ENCODE results near the gene MIGA1.
"Not testable (repeated sequence)": the region's sequence is repeated elsewhere in the genome, so short reads cannot be mapped to it uniquely, and the experiment has no call there.

The MIGA1 gene

GRCh38 chr1:77817368-77818209 is 38.1 kb downstream of the MIGA1 start:
- 100% methylated on average over 2 of the region's 7 CpGs for WGBS (ENCODE audit: insufficient coverage)
- no peak overlapping the region for H3K4me3 ChIP-seq (ENCODE audit: control insufficient read depth in 1 of 7, extremely low read depth in 1 of 7, insufficient read depth in 4 of 7, low read depth in 2 of 7, low read length in 6 of 7)
- ChIA-PET CTCF (interaction anchor here (0.7 to 3.3 kb wide), 4 partner anchors 8 to 41 kb away, joined by 3 to 13 read pairs (median 3); no protein-coding TSS in a partner anchor), POLR2A (no interaction called here)
- peaks cover 25 to 52% (median 30%) of the 10 kb centered on the region in 4 experiments for H3K36me3 ChIP-seq (ENCODE audit: control insufficient read depth in 4 of 4, insufficient read depth in 4 of 4, low read length in 3 of 4)
- no peaks in the 10 kb centered on the region for H3K27me3 ChIP-seq (replicated peaks in 2 of 5; ENCODE audit: control insufficient read depth in 4 of 5, insufficient read depth in 5 of 5, low read length in 4 of 5)
- DNase-seq = no peak
- no peaks in the 10 kb centered on the region for H3K4me1 ChIP-seq (ENCODE audit: control extremely low read depth in 1 of 4, control insufficient read depth in 4 of 4, insufficient read depth in 4 of 4, low read length in 3 of 4)
- no peaks in the 10 kb centered on the region for H3K9me3 ChIP-seq (ENCODE audit: control extremely low read depth in 1 of 5, control insufficient read depth in 4 of 5, insufficient read depth in 2 of 5, low read depth in 1 of 5, low read length in 4 of 5)
- no peak overlapping the region for H3K27ac ChIP-seq (ENCODE audit: insufficient read depth in 1 of 2, low read depth in 1 of 2, low read length in 2 of 2, poor library complexity in 1 of 2, severe bottlenecking in 2 of 2)

- Histone ChIP-seq H3K36me3 (ENCODE audit: control insufficient read depth in 4 of 4, insufficient read depth in 4 of 4, low read length in 3 of 4) (peaks cover 17 to 36% (median 20%) of the 10 kb centered on the region in 4 experiments), H3K4me3 (ENCODE audit: control insufficient read depth in 1 of 7, extremely low read depth in 1 of 7, insufficient read depth in 4 of 7, low read depth in 2 of 7, low read length in 6 of 7) (no peak overlapping the region), H3K27me3 (replicated peaks in 2 of 5; ENCODE audit: control insufficient read depth in 4 of 5, insufficient read depth in 5 of 5, low read length in 4 of 5) (no peaks in the 10 kb centered on the region), H3K27ac (ENCODE audit: insufficient read depth in 1 of 2, low read depth in 1 of 2, low read length in 2 of 2, poor library complexity in 1 of 2, severe bottlenecking in 2 of 2) (no peak overlapping the region), H3K4me1 (ENCODE audit: control extremely low read depth in 1 of 4, control insufficient read depth in 4 of 4, insufficient read depth in 4 of 4, low read length in 3 of 4) (no peaks in the 10 kb centered on the region), H3K9me3 (ENCODE audit: control extremely low read depth in 1 of 5, control insufficient read depth in 4 of 5, insufficient read depth in 2 of 5, low read depth in 1 of 5, low read length in 4 of 5) (no peaks in the 10 kb centered on the region)
- ChIA-PET CTCF (interaction anchor here (0.5 kb wide), 1 partner anchor 25 kb away, joined by 4 read pairs; no protein-coding TSS in a partner anchor), POLR2A (no interaction called here)
- DNase-seq = no peak
- WGBS (ENCODE audit: insufficient coverage) = no CpG with 5 or more reads among the region's 1 CpG
Observed at GRCh38 chr1:77820121-77820520, 40.7 kb downstream of the MIGA1 start.

GRCh38 chr1:77824079-77824478 is 44.6 kb downstream of the MIGA1 start:
- H3K36me3 ChIP-seq (ENCODE audit: control insufficient read depth in 4 of 4, insufficient read depth in 4 of 4, low read length in 3 of 4) = peaks cover 9 to 24% (median 15%) of the 10 kb centered on the region in 4 experiments
- no peaks in the 10 kb centered on the region for H3K27me3 ChIP-seq (replicated peaks in 2 of 5; ENCODE audit: control insufficient read depth in 4 of 5, insufficient read depth in 5 of 5, low read length in 4 of 5)
- no peaks in the 10 kb centered on the region for H3K9me3 ChIP-seq (ENCODE audit: control extremely low read depth in 1 of 5, control insufficient read depth in 4 of 5, insufficient read depth in 2 of 5, low read depth in 1 of 5, low read length in 4 of 5)
- POLR2A ChIA-PET = no interaction called here
- WGBS (ENCODE audit: insufficient coverage) = 93% methylated on average over 2 of the region's 2 CpGs
- no peak for DNase-seq
- H3K4me1 ChIP-seq (ENCODE audit: control extremely low read depth in 1 of 4, control insufficient read depth in 4 of 4, insufficient read depth in 4 of 4, low read length in 3 of 4) = no peaks in the 10 kb centered on the region
- H3K4me3 ChIP-seq (ENCODE audit: control insufficient read depth in 1 of 7, extremely low read depth in 1 of 7, insufficient read depth in 4 of 7, low read depth in 2 of 7, low read length in 6 of 7) = no peak overlapping the region
- CTCF ChIA-PET = interaction anchor here (0.6 to 2.1 kb wide), 7 partner anchors 11 to 290 kb away, joined by 3 to 9 read pairs (median 3); no protein-coding TSS in a partner anchor
- no peak overlapping the region for H3K27ac ChIP-seq (ENCODE audit: insufficient read depth in 1 of 2, low read depth in 1 of 2, low read length in 2 of 2, poor library complexity in 1 of 2, severe bottlenecking in 2 of 2)

- CTCF ChIA-PET = interaction anchor here (0.6 to 2.1 kb wide), 10 partner anchors 11 to 290 kb away, joined by 3 to 9 read pairs (median 4); no protein-coding TSS in a partner anchor
- DNase-seq = no peak
- Histone ChIP-seq H3K4me3 (ENCODE audit: control insufficient read depth in 1 of 7, extremely low read depth in 1 of 7, insufficient read depth in 4 of 7, low read depth in 2 of 7, low read length in 6 of 7) (no peak overlapping the region), H3K4me1 (ENCODE audit: control extremely low read depth in 1 of 4, control insufficient read depth in 4 of 4, insufficient read depth in 4 of 4, low read length in 3 of 4) (no peaks in the 10 kb centered on the region), H3K27ac (ENCODE audit: insufficient read depth in 1 of 2, low read depth in 1 of 2, low read length in 2 of 2, poor library complexity in 1 of 2, severe bottlenecking in 2 of 2) (no peak overlapping the region), H3K27me3 (replicated peaks in 2 of 5; ENCODE audit: control insufficient read depth in 4 of 5, insufficient read depth in 5 of 5, low read length in 4 of 5) (no peaks in the 10 kb centered on the region), H3K9me3 (ENCODE audit: control extremely low read depth in 1 of 5, control insufficient read depth in 4 of 5, insufficient read depth in 2 of 5, low read depth in 1 of 5, low read length in 4 of 5) (no peaks in the 10 kb centered on the region), H3K36me3 (ENCODE audit: control insufficient read depth in 4 of 4, insufficient read depth in 4 of 4, low read length in 3 of 4) (peaks cover 8 to 20% (median 13%) of the 10 kb centered on the region in 4 experiments)
- POLR2A ChIA-PET = no interaction called here
- 100% methylated on average over 1 of the region's 1 CpG for WGBS (ENCODE audit: insufficient coverage)
Observed at GRCh38 chr1:77824694-77825093, 45.2 kb downstream of the MIGA1 start.

GRCh38 chr1:77825131-77825709 is 45.8 kb downstream of the MIGA1 start:
- POLR2A ChIA-PET = no interaction called here

GRCh38 chr1:77826851-77827250 is 47.4 kb downstream of the MIGA1 start:
- 100% methylated on average over 3 of the region's 8 CpGs for WGBS (ENCODE audit: insufficient coverage)
- H3K4me3 ChIP-seq (ENCODE audit: control insufficient read depth in 1 of 7, extremely low read depth in 1 of 7, insufficient read depth in 4 of 7, low read depth in 2 of 7, low read length in 6 of 7); H3K27me3 ChIP-seq (replicated peaks in 2 of 5; ENCODE audit: control insufficient read depth in 4 of 5, insufficient read depth in 5 of 5, low read length in 4 of 5); DNase-seq; H3K4me1 ChIP-seq (ENCODE audit: control extremely low read depth in 1 of 4, control insufficient read depth in 4 of 4, insufficient read depth in 4 of 4, low read length in 3 of 4); H3K9me3 ChIP-seq (ENCODE audit: control extremely low read depth in 1 of 5, control insufficient read depth in 4 of 5, insufficient read depth in 2 of 5, low read depth in 1 of 5, low read length in 4 of 5); POLR2A ChIA-PET; H3K27ac ChIP-seq (ENCODE audit: insufficient read depth in 1 of 2, low read depth in 1 of 2, low read length in 2 of 2, poor library complexity in 1 of 2, severe bottlenecking in 2 of 2): not testable (repeated sequence)
- CTCF ChIA-PET = interaction anchor here (0.6 to 3.1 kb wide), 2 partner anchors 73 to 84 kb away, joined by 4 to 17 read pairs; no protein-coding TSS in a partner anchor
- H3K36me3 ChIP-seq (ENCODE audit: control insufficient read depth in 4 of 4, insufficient read depth in 4 of 4, low read length in 3 of 4) = peaks cover 7 to 20% (median 9%) of the 10 kb centered on the region in 4 experiments

More at GRCh38 chr1:77825131-77825709, 45.8 kb downstream of the MIGA1 start:
- 70% methylated on average over 6 of the region's 10 CpGs for WGBS (ENCODE audit: insufficient coverage)
- Histone ChIP-seq H3K4me1 (ENCODE audit: control extremely low read depth in 1 of 4, control insufficient read depth in 4 of 4, insufficient read depth in 4 of 4, low read length in 3 of 4) (no peaks in the 10 kb centered on the region), H3K27me3 (replicated peaks in 2 of 5; ENCODE audit: control insufficient read depth in 4 of 5, insufficient read depth in 5 of 5, low read length in 4 of 5) (no peaks in the 10 kb centered on the region), H3K36me3 (ENCODE audit: control insufficient read depth in 4 of 4, insufficient read depth in 4 of 4, low read length in 3 of 4) (peaks cover 8 to 19% (median 12%) of the 10 kb centered on the region in 4 experiments), H3K4me3 (ENCODE audit: control insufficient read depth in 1 of 7, extremely low read depth in 1 of 7, insufficient read depth in 4 of 7, low read depth in 2 of 7, low read length in 6 of 7) (no peak overlapping the region), H3K9me3 (ENCODE audit: control extremely low read depth in 1 of 5, control insufficient read depth in 4 of 5, insufficient read depth in 2 of 5, low read depth in 1 of 5, low read length in 4 of 5) (no peaks in the 10 kb centered on the region), H3K27ac (ENCODE audit: insufficient read depth in 1 of 2, low read depth in 1 of 2, low read length in 2 of 2, poor library complexity in 1 of 2, severe bottlenecking in 2 of 2) (no peak overlapping the region)
- CTCF ChIA-PET = interaction anchor here (0.9 to 3.1 kb wide), 13 partner anchors 8 to 290 kb away, joined by 3 to 17 read pairs (median 3); no protein-coding TSS in a partner anchor
- DNase-seq = peak; percentile 70 to 85 (median 83)

All from common myeloid progenitor, CD34-positive (primary cell).